ENCODE measurements around the gene SARNP.

Gene SARNP

GRCh38 chr12:55707841-55708694 is 109.5 kb downstream of the SARNP start, which contains the start of gene ITGA7:
Gene ITGA7 (minus strand): TSS chr12:55707904. CDS start chr12:55707682, 222 bp downstream.
- DNase-seq (ENCODE audit: low spot score) = peak; percentile 72
